Right lobe of liver (tissue), 4 donors: ENCODE results near the gene ADAMTS2.

Experiments
- POLR2A ChIP-seq: fragments of 450-650 bp; IDR thresholded peaks from one replicate; pipeline ENCODE4 v1.6.1; 2017; ENCODE audit warnings: antibody characterized with exemption, mild to moderate bottlenecking
- TF ChIP-seq, protein P1 (sequence below), 4 donors: fragments of 200-600 bp in 3 of 4; fragments of 450-650 bp in 1 of 4; IDR thresholded peaks; one replicate each; pipeline versions ENCODE4 v1.5.1 to v1.8.0; 2016 to 2022; ENCODE audit warnings: antibody characterized with exemption in 4 of 4, mild to moderate bottlenecking in 2 of 4
- donor health status: DM: no; HTN: no; CAD: no.
- donor health status: DM: no; HTN: no; CAD: no.
- donor health status: DM: no; HTN: yes; CAD: no.

DNA sequence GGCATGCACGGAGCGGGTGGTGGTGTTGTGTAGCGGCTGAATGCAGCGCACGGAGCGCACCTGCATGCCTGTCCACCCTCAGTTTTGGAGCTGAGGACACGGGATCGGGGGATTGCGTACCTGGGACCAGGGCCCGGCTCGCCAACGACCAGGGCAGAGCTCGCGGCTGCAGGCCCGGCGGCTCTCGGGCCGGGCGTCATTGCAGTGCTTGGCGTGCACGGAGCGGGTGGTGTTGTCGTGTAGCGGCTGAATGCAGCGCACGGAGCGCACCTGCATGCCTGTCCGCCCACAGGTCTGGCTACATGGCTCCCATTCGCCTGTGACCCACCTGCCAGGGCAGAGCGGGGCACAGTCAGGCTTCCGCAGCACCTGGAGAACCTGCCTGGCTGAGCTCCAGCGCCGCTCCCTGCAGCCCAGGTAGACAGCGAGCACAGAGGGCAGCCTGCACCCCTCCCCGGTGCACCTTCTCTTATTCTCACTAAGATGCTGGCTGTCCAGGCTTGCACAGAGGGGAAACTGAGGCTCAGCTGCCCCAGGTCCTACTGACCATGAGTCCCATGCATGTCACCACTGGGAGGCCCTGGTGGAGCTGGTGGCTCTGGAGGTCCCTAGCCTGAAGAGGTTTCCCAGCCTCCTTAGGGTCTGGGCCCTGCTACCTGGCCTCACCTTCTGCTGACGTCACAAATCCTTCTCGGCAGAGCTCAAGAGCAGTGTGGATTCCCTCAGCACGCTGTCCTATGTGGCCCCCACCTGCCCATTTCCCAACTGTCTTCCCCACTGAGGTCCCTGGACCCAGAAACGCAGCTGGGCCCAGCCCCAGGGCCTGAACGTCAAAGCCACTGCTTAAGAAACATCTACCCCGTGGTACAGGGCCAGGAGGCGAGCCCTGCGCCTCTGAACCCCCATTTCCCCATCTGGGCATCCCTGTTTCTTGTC lies 220.1 kb downstream of the ADAMTS2 start:
- TF ChIP-seq, protein P1, sequence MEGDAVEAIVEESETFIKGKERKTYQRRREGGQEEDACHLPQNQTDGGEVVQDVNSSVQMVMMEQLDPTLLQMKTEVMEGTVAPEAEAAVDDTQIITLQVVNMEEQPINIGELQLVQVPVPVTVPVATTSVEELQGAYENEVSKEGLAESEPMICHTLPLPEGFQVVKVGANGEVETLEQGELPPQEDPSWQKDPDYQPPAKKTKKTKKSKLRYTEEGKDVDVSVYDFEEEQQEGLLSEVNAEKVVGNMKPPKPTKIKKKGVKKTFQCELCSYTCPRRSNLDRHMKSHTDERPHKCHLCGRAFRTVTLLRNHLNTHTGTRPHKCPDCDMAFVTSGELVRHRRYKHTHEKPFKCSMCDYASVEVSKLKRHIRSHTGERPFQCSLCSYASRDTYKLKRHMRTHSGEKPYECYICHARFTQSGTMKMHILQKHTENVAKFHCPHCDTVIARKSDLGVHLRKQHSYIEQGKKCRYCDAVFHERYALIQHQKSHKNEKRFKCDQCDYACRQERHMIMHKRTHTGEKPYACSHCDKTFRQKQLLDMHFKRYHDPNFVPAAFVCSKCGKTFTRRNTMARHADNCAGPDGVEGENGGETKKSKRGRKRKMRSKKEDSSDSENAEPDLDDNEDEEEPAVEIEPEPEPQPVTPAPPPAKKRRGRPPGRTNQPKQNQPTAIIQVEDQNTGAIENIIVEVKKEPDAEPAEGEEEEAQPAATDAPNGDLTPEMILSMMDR (IDR thresholded peaks at IDR 0.05), result no peak
- TF ChIP-seq POLR2A, result no peak
